GM23338 (cell line): ENCODE results near the gene SUPT6H. TPM values are rescaled to one million over a fixed set of nuclear protein-coding genes. Genes with fewer than 3 reads are reported as not detected.

Experiments used
- ATAC-seq: fragments of 200-7000 bp; cut with Tn5 transposase; 3 replicates; pipeline ENCODE4 v1.9.1; 2020
- DNase-seq: peaks from one replicate; pipeline ENCODE4 v3.0.0-alpha.2; 2015; ENCODE audit warnings: low spot score
- H2AFZ ChIP-seq: fragments of 200-600 bp; sonication (generic); 2 replicates; pipeline ENCODE4 v1.8.0; 2016; ENCODE audit warnings: antibody characterized with exemption, mild to moderate bottlenecking, moderate library complexity
- H3F3A ChIP-seq: fragments of 200-600 bp; sonication (generic); replicated peaks from 2 replicates; pipeline ENCODE4 v1.8.0; 2017; ENCODE audit warnings: antibody characterized with exemption, mixed run types, low read depth
- H3K27ac ChIP-seq: fragments of 200-600 bp; sonication (generic); 2 replicates; pipeline ENCODE4 v1.6.1; 2016; ENCODE audit warnings: low read depth
- H3K27me3 ChIP-seq: fragments of 200-600 bp; sonication (generic); 2 replicates; pipeline ENCODE4 v1.8.0; 2016; ENCODE audit warnings: mild to moderate bottlenecking, mixed run types, moderate library complexity; ENCODE audit not compliant: insufficient read depth
- H3K36me3 ChIP-seq: fragments of 200-600 bp; sonication (generic); 2 replicates; pipeline ENCODE4 v1.8.0; 2016; ENCODE audit warnings: mild to moderate bottlenecking; ENCODE audit not compliant: insufficient read depth
- H3K4me1 ChIP-seq: fragments of 200-600 bp; sonication (generic); 2 replicates; pipeline ENCODE4 v1.8.0; 2016; ENCODE audit warnings: mild to moderate bottlenecking, moderate library complexity; ENCODE audit not compliant: insufficient read depth
- H3K4me2 ChIP-seq: fragments of 200-600 bp; sonication (generic); 2 replicates; pipeline ENCODE4 v1.7.1; 2017; ENCODE audit warnings: mixed run types
- H3K4me3 ChIP-seq: fragments of 200-600 bp; sonication (generic); 2 replicates; pipeline ENCODE4 v1.6.1; 2016; ENCODE audit warnings: mixed run types
- H3K79me2 ChIP-seq: fragments of 200-600 bp; sonication (generic); replicated peaks from 2 replicates; pipeline ENCODE4 v1.8.0; 2017; ENCODE audit warnings: mild to moderate bottlenecking; ENCODE audit not compliant: insufficient read depth
- H3K9me2 ChIP-seq: fragments of 200-600 bp; sonication (generic); 2 replicates; pipeline ENCODE4 v1.8.0; 2017; ENCODE audit not compliant: insufficient read depth
- H4K20me1 ChIP-seq: fragments of 200-600 bp; sonication (generic); replicated peaks from 2 replicates; pipeline ENCODE4 v1.8.0; 2017; ENCODE audit warnings: mild to moderate bottlenecking; ENCODE audit not compliant: insufficient read depth
- H3K27ac Mint-ChIP-seq: 2 replicates; pipeline ENCODE4 v1.8.0; 2020; ENCODE audit warnings: inconsistent platforms, mild to moderate bottlenecking, moderate library complexity, mixed read lengths
- H3K27me3 Mint-ChIP-seq: 3 replicates; pipeline ENCODE4 v1.8.0; 2022; ENCODE audit warnings: low read depth, mild to moderate bottlenecking, moderate library complexity, mixed read lengths, inconsistent platforms; ENCODE audit not compliant: insufficient read depth, poor library complexity
- H3K36me3 Mint-ChIP-seq: 3 replicates; pipeline ENCODE4 v1.8.0; 2021; ENCODE audit warnings: low read depth, mild to moderate bottlenecking, inconsistent platforms, moderate library complexity, mixed read lengths
- H3K4me1 Mint-ChIP-seq: 3 replicates; pipeline ENCODE4 v1.8.0; 2020; ENCODE audit warnings: mild to moderate bottlenecking, inconsistent platforms, mixed read lengths
- H3K4me3 Mint-ChIP-seq: 3 replicates; pipeline ENCODE4 v1.8.0; 2021; ENCODE audit warnings: moderate library complexity, mild to moderate bottlenecking, inconsistent platforms, mixed read lengths
- H3K9me3 Mint-ChIP-seq: 3 replicates; pipeline ENCODE4 v1.8.0; 2020; ENCODE audit warnings: moderate library complexity, mild to moderate bottlenecking, inconsistent platforms, mixed read lengths
- CREB1 ChIP-seq: fragments of 250-450 bp; sonication (Bioruptor Pico); IDR thresholded peaks from 2 replicates; pipeline ENCODE4 v1.5.0; 2020; ENCODE audit warnings: low read depth, mild to moderate bottlenecking, moderate library complexity
- EZH2 ChIP-seq: fragments of 200-600 bp; sonication (generic); IDR thresholded peaks from one replicate; pipeline ENCODE4 v1.8.0; 2017; ENCODE audit warnings: antibody characterized with exemption, mild to moderate bottlenecking, low read depth; ENCODE audit not compliant: unreplicated experiment
- NANOG ChIP-seq: IDR thresholded peaks from 2 replicates; pipeline ENCODE4 v1.6.1; 2016; ENCODE audit warnings: antibody characterized with exemption, borderline replicate concordance
- REST ChIP-seq: IDR thresholded peaks from one replicate; pipeline ENCODE4 v1.6.1; 2018; ENCODE audit warnings: antibody characterized with exemption; ENCODE audit not compliant: unreplicated experiment
- ZNF114 ChIP-seq: fragments of 250-450 bp; sonication (Bioruptor Pico); IDR thresholded peaks from 2 replicates; pipeline ENCODE4 v1.5.0; 2020; ENCODE audit warnings: mild to moderate bottlenecking, moderate library complexity
- polyA plus RNA-seq: library from polyadenylated mRNA; unstranded; fragments of >200 nt; fragmentation: Nextera tagmentation; extraction: Ambion mirVana; gene quantifications from 2 replicates; pipeline ENCODE4 v1.2.1, GENCODE V29; 2016
- total RNA-seq: library from RNA; depleted of rRNA; stranded (reverse); fragments of >200 nt; shearing (Covaris generic); gene quantifications from 2 replicates; pipeline ENCODE4 v1.2.3, GENCODE V29; 2014
- TF ChIP-seq, protein P1 (sequence below): fragments of 250-450 bp; sonication (Bioruptor Pico); IDR thresholded peaks from 2 replicates; pipeline ENCODE4 v1.5.0; 2020; ENCODE audit warnings: mild to moderate bottlenecking, moderate library complexity

Gene SUPT6H
- total and polyA plus RNA-seq, 2 experiments from 2014 or later: 17.8 to 70.7 TPM

DNA sequence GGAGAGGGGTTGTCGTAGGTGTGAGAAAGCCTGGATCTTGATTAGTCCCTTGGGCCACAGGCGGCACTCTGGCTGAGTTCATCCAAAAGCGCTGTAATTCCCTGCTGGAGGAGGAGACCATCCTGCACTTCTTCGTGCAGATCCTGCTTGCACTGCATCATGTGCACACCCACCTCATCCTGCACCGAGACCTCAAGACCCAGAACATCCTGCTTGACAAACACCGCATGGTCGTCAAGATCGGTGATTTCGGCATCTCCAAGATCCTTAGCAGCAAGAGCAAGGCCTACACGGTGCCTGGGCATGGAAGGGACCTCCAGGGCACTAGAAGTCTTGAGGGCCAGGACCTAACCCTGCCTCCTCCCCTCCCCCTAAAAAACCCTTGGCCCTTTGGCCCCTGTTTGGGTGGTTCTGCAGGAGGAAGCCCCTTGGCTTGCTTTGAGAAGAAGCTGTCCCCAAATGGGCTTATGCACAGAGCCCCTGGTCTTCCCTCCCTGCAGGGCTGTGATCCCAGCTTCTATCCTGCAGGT is 72.8 kb downstream of the SUPT6H start:
- no peak for TF ChIP-seq EZH2
- no peak for TF ChIP-seq REST
- no peak for TF ChIP-seq ZNF114 (CRISPR knock-in tag)
- TF ChIP-seq, protein P1, sequence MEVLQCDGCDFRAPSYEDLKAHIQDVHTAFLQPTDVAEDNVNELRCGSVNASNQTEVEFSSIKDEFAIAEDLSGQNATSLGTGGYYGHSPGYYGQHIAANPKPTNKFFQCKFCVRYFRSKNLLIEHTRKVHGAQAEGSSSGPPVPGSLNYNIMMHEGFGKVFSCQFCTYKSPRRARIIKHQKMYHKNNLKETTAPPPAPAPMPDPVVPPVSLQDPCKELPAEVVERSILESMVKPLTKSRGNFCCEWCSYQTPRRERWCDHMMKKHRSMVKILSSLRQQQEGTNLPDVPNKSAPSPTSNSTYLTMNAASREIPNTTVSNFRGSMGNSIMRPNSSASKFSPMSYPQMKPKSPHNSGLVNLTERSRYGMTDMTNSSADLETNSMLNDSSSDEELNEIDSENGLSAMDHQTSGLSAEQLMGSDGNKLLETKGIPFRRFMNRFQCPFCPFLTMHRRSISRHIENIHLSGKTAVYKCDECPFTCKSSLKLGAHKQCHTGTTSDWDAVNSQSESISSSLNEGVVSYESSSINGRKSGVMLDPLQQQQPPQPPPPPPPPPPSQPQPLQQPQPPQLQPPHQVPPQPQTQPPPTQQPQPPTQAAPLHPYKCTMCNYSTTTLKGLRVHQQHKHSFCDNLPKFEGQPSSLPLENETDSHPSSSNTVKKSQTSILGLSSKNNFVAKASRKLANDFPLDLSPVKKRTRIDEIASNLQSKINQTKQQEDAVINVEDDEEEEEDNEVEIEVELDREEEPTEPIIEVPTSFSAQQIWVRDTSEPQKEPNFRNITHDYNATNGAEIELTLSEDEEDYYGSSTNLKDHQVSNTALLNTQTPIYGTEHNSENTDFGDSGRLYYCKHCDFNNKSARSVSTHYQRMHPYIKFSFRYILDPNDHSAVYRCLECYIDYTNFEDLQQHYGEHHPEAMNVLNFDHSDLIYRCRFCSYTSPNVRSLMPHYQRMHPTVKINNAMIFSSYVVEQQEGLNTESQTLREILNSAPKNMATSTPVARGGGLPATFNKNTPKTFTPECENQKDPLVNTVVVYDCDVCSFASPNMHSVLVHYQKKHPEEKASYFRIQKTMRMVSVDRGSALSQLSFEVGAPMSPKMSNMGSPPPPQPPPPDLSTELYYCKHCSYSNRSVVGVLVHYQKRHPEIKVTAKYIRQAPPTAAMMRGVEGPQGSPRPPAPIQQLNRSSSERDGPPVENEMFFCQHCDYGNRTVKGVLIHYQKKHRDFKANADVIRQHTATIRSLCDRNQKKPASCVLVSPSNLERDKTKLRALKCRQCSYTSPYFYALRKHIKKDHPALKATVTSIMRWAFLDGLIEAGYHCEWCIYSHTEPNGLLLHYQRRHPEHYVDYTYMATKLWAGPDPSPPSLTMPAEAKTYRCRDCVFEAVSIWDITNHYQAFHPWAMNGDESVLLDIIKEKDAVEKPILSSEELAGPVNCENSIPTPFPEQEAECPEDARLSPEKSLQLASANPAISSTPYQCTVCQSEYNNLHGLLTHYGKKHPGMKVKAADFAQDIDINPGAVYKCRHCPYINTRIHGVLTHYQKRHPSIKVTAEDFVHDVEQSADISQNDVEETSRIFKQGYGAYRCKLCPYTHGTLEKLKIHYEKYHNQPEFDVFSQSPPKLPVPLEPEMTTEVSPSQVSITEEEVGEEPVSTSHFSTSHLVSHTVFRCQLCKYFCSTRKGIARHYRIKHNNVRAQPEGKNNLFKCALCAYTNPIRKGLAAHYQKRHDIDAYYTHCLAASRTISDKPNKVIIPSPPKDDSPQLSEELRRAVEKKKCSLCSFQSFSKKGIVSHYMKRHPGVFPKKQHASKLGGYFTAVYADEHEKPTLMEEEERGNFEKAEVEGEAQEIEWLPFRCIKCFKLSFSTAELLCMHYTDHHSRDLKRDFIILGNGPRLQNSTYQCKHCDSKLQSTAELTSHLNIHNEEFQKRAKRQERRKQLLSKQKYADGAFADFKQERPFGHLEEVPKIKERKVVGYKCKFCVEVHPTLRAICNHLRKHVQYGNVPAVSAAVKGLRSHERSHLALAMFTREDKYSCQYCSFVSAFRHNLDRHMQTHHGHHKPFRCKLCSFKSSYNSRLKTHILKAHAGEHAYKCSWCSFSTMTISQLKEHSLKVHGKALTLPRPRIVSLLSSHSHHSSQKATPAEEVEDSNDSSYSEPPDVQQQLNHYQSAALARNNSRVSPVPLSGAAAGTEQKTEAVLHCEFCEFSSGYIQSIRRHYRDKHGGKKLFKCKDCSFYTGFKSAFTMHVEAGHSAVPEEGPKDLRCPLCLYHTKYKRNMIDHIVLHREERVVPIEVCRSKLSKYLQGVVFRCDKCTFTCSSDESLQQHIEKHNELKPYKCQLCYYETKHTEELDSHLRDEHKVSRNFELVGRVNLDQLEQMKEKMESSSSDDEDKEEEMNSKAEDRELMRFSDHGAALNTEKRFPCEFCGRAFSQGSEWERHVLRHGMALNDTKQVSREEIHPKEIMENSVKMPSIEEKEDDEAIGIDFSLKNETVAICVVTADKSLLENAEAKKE (CRISPR knock-in tag): no peak
- no peak for TF ChIP-seq NANOG
- no peak for TF ChIP-seq CREB1 (CRISPR knock-in tag)
- Histone ChIP-seq H3K4me1 (no peaks in the 10 kb centered on the region), H3K79me2 (no peaks in the 10 kb centered on the region; the same call in 1 of the 2 replicates), H3K27me3 (no peaks in the 10 kb centered on the region), H3F3A (no peaks in the 10 kb centered on the region), H3K27ac (no peak overlapping the region), H2AFZ (no peak overlapping the region), H3K4me2 (no peak overlapping the region), H3K36me3 (no peaks in the 10 kb centered on the region), H3K9me2 (no peaks in the 10 kb centered on the region), H3K4me3 (no peak overlapping the region), H4K20me1 (no peaks in the 10 kb centered on the region; the same call in 1 of the 2 replicates)
- peaks cover 7% of the 10 kb centered on the region for H3K27me3 Mint-ChIP-seq
- H3K4me3 Mint-ChIP-seq: no peak overlapping the region
- no peaks in the 10 kb centered on the region; the same call in 1 of the 3 replicates for H3K9me3 Mint-ChIP-seq
- H3K4me1 Mint-ChIP-seq: peaks cover 2% of the 10 kb centered on the region
- DNase-seq (no peak), ATAC-seq (no peak)
- peaks cover 36% of the 10 kb centered on the region for H3K36me3 Mint-ChIP-seq
- H3K27ac Mint-ChIP-seq: no peak overlapping the region
